Superior temporal gyrus (tissue), 1 donor: ENCODE data around the gene SLC16A13.
"Not testable (repeated sequence)": the region's sequence is repeated elsewhere in the genome, so short reads cannot be mapped to it uniquely, and the experiment has no call there.

Experiments
- DNase-seq: peaks from one replicate; pipeline ENCODE4 v3.0.0-alpha.2; 2016; ENCODE audit errors: extremely low spot score

Gene SLC16A13

GRCh38 chr17:7029659-7030058 is 6.2 kb upstream of the SLC16A13 start:
- DNase-seq, result no peak

DNA sequence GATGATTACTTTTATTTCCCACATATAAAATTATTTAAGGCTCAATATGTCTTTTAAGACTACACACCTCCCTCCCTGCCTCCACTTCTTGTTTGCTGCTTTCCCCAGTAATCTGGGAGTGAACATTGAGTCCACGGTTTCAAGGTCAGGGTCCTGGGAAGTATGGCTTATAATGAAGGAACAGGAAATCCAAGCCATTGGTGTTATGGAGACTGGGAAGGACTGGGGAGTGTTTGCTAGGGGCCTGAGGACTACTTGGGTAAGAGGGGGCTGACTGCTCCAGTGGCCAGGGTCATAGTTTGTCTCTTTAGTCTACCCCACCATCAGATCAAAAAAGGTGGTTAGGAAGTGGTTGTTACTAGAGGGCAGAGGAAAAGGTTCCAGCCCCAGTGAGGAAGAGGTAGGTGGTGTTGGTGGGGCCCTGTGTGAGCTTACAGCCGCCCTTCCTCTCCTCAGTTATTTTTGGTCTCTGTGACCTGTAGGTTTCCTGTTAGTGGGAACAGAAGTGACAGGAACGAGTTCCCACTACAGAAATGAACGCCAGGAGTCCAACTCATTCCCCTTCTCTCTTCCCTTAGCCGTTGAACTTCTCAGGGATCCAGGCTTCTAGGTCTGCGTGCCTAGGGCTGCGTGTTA is 742 bp upstream of the SLC16A13 start:
- DNase-seq, result no peak

DNA sequence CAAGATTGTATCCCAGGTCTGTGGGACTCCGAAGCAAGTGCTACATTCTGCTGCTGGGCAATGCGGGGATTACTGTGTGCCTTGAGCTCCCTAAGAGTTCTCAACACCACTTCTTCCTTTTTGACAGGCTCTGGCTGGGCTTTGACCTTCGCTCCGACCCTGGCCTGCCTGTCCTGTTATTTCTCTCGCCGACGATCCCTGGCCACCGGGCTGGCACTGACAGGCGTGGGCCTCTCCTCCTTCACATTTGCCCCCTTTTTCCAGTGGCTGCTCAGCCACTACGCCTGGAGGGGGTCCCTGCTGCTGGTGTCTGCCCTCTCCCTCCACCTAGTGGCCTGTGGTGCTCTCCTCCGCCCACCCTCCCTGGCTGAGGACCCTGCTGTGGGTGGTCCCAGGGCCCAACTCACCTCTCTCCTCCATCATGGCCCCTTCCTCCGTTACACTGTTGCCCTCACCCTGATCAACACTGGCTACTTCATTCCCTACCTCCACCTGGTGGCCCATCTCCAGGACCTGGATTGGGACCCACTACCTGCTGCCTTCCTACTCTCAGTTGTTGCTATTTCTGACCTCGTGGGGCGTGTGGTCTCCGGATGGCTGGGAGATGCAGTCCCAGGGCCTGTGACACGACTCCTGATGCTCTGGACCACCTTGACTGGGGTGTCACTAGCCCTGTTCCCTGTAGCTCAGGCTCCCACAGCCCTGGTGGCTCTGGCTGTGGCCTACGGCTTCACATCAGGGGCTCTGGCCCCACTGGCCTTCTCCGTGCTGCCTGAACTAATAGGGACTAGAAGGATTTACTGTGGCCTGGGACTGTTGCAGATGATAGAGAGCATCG is 2.4 kb downstream of the SLC16A13 start:
- no peak for DNase-seq

DNA sequence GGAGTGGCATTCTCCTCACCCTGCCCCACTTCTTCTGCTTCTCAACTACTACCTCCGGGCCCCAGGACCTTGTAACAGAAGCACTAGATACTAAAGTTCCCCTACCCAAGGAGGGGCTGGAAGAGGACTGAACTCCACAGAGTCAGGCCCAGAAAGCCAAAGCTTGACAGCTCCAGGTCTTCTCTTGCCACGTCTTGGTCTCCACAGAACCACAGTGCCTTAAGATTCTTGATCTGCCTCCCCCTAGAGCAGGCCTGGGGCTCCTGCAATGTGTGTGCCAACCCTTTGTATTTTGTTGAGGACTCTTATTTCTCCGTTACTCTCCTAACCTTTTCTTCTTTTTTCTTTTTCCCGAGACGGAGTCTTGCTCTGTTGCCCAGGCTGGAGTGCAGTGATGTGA is 4.0 kb downstream of the SLC16A13 start:
- no peak for DNase-seq

GRCh38 chr17:7041607-7042500 is 6.0 kb downstream of the SLC16A13 start:
- no peak for DNase-seq

GRCh38 chr17:7042501-7043181 is 6.8 kb downstream of the SLC16A13 start:
- DNase-seq, result peak; percentile 6

DNA sequence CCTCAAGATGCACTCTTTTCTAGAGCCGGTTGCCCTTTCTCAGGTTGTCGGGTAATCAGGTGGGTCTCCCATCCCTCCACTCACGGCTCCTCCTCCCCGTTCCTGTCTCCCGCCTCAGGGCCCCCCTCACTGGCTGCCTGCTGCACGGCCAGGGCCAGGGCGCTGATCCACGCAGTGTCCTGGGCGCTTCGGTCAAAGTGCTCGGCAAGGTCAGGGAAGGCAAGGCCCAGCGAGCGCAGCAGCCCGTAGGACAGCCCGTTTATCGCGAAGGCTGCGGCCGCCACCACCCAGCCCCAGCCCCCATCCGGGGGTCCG is 7.3 kb downstream of the SLC16A13 start:
- DNase-seq, result no peak

GRCh38 chr17:7043497-7044198 is 7.8 kb downstream of the SLC16A13 start, which contains the start of gene SLC16A11:
TSS of gene SLC16A11 (minus strand) at chr17:7044092. CDS start at chr17:7043513, 579 bp downstream.
- no peak for DNase-seq

DNA sequence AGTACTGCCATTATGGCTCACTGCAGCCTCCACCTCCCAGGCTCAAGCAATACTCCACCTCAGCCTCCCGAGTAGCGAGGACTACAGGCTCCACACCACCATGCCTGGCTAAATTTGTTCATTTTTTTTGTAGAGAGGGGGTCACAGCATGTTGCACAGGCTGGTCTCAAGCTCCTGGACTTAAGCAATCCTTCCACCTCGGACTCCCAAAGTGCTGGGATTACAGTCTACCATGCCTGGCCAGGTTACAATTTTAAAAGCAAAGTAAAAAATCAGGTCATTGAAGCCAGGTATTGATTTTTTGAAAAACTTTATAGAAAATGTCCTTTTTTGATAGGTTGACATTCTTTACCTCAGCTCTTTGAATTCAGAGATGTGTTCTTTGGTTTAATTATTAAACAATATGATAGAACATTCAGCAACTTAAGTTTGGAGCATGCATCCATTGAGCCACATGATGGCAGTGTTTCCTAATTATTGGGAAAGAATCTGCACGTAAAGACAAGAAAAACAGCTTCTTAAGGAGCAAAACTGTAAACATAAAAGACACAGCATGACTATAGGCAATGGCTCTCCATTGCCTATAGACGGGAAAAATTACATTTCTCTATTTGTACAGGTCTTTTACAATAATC is 9.8 kb downstream of the SLC16A13 start:
- DNase-seq, result peak; percentile 89

DNA sequence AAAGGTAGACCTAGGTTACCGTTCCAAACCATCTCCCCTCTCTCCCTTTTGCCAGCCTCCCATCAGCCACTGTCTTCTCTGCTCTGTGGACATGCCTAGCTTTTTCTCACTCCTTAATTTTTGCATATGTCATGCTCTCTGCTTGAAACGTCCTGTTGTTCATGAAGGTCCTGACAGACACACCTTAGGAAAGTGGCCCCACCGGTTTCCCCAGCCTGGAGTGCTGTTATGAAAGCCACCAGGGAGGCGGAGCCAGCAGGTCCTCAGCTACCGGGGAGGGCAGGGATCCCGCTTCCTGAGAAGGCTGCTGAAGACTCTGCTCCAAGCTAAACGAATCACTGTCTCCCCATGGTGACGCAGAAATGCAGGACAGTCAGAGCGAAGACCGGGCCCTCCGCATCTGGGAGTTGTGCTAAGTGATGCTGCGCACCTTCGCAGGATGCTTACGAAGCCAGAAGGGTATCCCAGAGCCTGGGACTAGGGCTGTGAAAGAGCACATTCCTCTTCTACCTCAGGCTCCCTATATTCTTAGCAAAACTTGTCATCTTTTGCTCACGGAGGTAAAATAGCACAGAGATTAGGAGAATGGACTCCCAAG is 10.4 kb downstream of the SLC16A13 start:
- peak; percentile 52 for DNase-seq

DNA sequence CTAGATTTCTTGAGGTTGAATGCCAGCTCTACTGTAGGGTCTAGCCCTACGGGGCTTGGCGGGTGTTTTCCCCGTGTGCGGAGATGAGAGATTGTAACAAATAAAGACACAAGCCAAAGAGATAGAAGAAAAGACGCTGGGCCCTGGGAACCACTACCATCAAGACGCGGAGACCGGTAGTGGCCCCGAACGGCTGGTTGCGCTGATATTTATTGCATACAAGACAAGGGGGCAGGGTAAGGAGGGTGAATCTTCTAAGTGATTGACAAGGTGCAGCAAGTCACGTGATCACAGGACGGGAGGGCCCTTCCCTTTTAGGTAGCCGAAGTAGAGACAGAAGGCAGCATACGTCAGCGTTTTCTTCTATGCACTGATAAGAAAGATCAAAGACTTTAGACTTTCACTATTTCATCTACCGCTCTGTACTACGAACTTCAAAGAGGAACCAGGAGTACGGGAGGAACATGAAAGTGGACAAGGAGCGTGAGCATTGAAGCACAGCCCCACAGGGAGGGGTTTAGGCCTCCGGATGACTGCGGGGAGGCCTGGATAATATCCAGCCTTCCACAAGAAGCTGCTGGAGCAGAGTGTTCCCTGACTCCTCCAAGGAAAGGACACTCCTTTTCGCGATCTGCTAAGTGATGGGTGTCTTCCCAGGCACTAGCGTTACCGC is 11.0 kb downstream of the SLC16A13 start:
- DNase-seq, result peak; percentile 32

DNA sequence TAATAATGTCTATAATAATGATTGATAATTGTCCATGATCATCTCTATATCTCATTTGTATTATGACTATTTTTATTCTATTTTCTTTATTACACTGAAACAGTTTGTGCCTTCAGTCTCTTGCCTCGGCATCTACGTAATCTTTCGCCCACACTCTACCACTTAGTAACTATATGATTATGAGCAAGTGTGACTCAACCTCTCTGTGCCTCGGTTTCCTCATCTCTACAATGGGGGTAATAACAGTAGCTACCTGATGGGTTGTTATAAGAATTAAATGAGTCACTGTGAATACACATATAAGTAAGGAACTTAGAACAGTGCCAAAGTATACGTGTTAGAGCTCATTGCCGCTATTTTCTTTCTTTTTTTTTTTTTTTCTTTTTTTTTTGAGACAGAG is 11.8 kb downstream of the SLC16A13 start:
- no peak for DNase-seq

DNA sequence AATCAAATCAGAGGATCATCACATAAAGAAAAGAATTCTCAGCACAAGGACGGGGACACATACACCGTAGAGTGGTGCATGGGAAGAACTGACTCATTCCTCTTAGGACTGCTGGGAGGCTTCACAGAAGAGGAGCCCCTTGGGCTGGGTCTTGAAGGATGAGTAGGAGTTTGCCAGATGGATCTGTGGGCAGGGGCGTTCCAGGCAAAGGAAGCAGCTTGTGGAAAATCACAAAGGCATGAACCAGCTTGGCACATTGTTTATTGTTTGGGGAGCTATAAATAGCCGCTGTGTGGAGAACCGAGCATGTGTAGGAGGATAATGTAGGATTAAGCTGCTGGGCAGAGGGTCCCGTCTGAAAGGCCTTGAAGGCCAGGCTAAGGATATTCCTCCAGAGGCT is 13.2 kb downstream of the SLC16A13 start:
- no peak for DNase-seq

- not testable (repeated sequence) for DNase-seq
These were observed 14.8 kb downstream of the SLC16A13 start for GRCh38 chr17:7050583-7050982.

DNA sequence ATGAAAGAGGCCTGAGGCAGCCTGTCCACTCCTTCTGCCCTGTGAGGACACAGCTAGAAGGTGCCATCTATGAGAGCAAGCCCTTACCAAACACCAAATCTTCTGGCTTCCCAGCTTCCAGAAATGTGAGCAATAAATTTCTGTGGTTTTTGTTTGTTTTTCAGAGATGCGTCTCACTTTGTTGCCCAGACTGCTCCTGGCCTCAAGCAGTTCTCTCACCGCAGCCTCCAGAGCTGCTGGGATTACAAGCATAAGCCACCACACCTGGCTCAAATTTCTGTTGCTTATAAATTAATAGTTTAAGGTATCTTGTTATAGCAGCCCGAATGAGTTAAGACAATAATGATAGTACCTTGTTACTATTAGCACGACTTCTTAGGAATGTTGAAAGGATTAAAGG is 20.6 kb downstream of the SLC16A13 start:
- DNase-seq, result no peak

DNA sequence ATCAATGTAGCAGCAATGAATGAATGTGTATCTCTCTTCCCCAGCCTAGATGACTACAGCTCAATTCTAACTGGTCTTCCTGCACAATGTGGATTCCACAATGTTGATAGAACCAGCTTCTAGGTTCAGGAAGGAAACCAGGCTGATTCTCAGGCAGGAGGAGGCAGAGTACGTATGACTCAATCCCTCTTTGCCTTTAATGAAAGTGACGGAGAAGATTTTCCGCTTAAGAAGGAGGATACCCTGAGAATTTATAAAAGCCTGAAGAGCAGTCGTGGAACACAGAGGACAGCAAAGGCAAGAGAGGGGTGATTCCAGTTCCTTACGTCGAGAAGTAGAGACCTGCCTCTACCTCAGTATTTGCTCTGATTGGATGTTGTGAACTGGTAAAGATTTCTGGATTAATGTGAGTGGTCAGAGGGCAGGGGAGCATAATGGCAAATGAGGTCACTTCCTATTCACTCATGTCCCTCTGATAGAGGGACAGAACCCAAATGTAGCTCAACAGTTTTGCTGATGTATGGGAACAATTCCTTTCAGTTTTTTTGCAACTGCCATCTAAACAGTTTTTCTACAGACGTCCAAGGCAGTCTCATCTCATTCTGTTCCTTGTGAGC is 23.1 kb downstream of the SLC16A13 start:
- DNase-seq, result no peak

GRCh38 chr17:7060165-7060891 is 24.5 kb downstream of the SLC16A13 start:
- no peak for DNase-seq

DNA sequence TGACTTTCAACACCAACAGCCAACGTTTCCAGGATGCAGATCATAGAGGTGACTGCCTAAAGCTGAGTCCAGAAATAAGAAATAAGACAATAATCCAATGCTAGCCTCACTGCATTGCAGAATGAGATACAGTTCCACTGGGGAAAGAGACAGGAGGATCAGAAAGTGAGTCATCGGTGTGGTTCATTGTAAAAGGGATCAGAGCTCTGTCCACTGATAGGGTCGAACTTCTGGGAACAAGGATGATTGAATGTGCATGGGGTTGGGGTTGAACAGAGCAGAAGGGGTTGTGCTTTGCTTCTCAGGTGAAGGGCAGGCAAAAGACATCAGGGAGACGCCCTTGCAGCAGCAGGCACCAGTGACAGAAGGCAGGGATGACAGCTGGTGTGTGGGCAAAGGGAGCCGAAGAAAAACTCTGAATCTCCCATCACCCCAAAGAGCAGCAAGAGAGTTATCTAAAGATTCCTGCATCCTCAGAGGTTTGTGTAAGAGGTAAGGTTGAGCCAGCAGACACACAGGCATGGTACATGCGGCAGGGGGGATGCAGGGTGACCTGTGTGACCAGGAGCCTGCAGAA is 27.8 kb downstream of the SLC16A13 start:
- DNase-seq, result no peak
